Liver (tissue), 6 donors: ENCODE results near the gene DDX52. TPM values are rescaled to one million over a fixed set of nuclear protein-coding genes. Genes with fewer than 3 reads are reported as not detected.

ENCODE experiments used
- FOXA2 ChIP-seq: IDR thresholded peaks from 2 replicates; pipeline ENCODE4 v1.6.1; 2016; ENCODE audit warnings: antibody characterized with exemption
- RXRA ChIP-seq, 2 donors: IDR thresholded peaks; 2 replicates each; pipeline ENCODE4 v1.6.1; 2017 to 2018; ENCODE audit warnings: antibody characterized with exemption in 2 of 2, mild to moderate bottlenecking in 1 of 2
- polyA plus RNA-seq, 2 donors: library from polyadenylated mRNA; stranded (reverse) in 1 of 2; unstranded in 1 of 2; fragments of 200-250 nt in 1 of 2; fragments of >200 nt in 1 of 2; fragmentation: Nextera tagmentation in 1 of 2; extraction: Ambion mirVana in 1 of 2; gene quantifications; one replicate each; pipeline versions ENCODE4 v1.2.1 to v1.2.3, GENCODE V29; 2013 to 2015
- small RNA-seq: library from RNA; depleted of rRNA; stranded (forward); fragments of <200 nt; gene quantifications from one replicate; pipeline ENCODE3, GENCODE V24; 2014
- total RNA-seq, 2 donors: library from RNA; depleted of rRNA; stranded (reverse); fragments of >200 nt; gene quantifications; one replicate each; pipeline ENCODE4 v1.2.3, GENCODE V29; 2014
- donor health status: healthy.
- donor health status: healthy.
- donor health status: healthy.

The DDX52 gene
- total and polyA plus RNA-seq, 4 donors: 4.6 to 14.1 (median 11.6) TPM

- no peak for TF ChIP-seq RXRA (IDR thresholded peaks at IDR 0.05)
- TF ChIP-seq FOXA2: no peak
Measured at GRCh38 chr17:37562016-37562745, 81.1 kb downstream of the DDX52 start (continued).

Small RNAs within 50 kb of the gene (small RNA-seq; reads per million reads assigned to genes)
- not detected for gene MIR378J

Other genes with a start within 250 kb of the DDX52 start
- 10 to 100 TPM; 46.0 to 49.5 TPM for gene ACACA, start 236.6 kb downstream of the DDX52 start, total RNA-seq
- 10 to 100 TPM; 14.8 to 16.4 TPM for gene ACACA, start 236.6 kb downstream of the DDX52 start, polyA plus RNA-seq
- gene TADA2A, start 236.6 kb downstream of the DDX52 start, total RNA-seq: 10 to 100 TPM; 10.7 to 13.4 TPM
- gene TADA2A, start 236.6 kb downstream of the DDX52 start, polyA plus RNA-seq: 1 to 10 TPM; 2.8 to 5.7 TPM
- 10 to 100 TPM in 1 of 2 donors, 1 to 10 TPM in 1; 6.3 to 13.5 TPM for gene DUSP14, start 153.6 kb downstream of the DDX52 start, total RNA-seq
- gene DUSP14, start 153.6 kb downstream of the DDX52 start, polyA plus RNA-seq: 10 to 100 TPM; 14.1 to 15.7 TPM
- gene SYNRG, start 34.0 kb downstream of the DDX52 start, total RNA-seq: 10 to 100 TPM; 17.8 to 20.5 TPM
- 10 to 100 TPM in 1 of 2 donors, 1 to 10 TPM in 1; 6.5 to 13.9 TPM for gene SYNRG, start 34.0 kb downstream of the DDX52 start, polyA plus RNA-seq
- 1 to 10 TPM; 1.6 to 3.8 TPM for gene HNF1B, start 101.6 kb upstream of the DDX52 start, total RNA-seq
- 1 to 10 TPM; 5.2 to 5.7 TPM for gene HNF1B, start 101.6 kb upstream of the DDX52 start, polyA plus RNA-seq